ENCODE measurements around the gene LIN7B.

- TF ChIP-seq GLI4 (tag by site-specific recombination; IDR thresholded peaks at IDR 0.05) (no peak), ZBTB26 (tag by site-specific recombination; optimal IDR thresholded peaks at IDR 0.05) (no peak), ZNF341 (tag by site-specific recombination; IDR thresholded peaks at IDR 0.05; ENCODE audit: low read depth) (no peak), ZNF423 (tag by site-specific recombination; IDR thresholded peaks at IDR 0.05) (no peak), CTCF (tag by site-specific recombination; IDR thresholded peaks at IDR 0.05) (no peak), ZNF776 (tag by site-specific recombination; IDR thresholded peaks at IDR 0.05; ENCODE audit: borderline replicate concordance) (no peak), YY1 (tag by site-specific recombination; IDR thresholded peaks at IDR 0.05) (no peak), REPIN1 (tag by site-specific recombination; IDR thresholded peaks at IDR 0.05; ENCODE audit: low read depth) (no peak), ZNF433 (tag by site-specific recombination; IDR thresholded peaks at IDR 0.05; ENCODE audit: low read depth) (no peak)
These were observed 37.3 kb downstream of the LIN7B start for GRCh38 chr19:49151267-49152118.

All from HEK293 (cell line).